CD4-positive, alpha-beta memory T cell (primary cell): Measurements from ENCODE around the gene MAGI1. TPM values are rescaled to one million over a fixed set of nuclear protein-coding genes. Genes with fewer than 3 reads are reported as not detected.
"Not testable (repeated sequence)": the region's sequence is repeated elsewhere in the genome, so short reads cannot be mapped to it uniquely, and the experiment has no call there.

Experiments used
- CTCF ChIA-PET: fragments of 350-600 bp; sonication (Branson Sonifier 250); formaldehyde crosslinking; loops from one replicate; lab custom pipeline; 2021; ENCODE audit warnings: inconsistent platforms; ENCODE audit not compliant: partially characterized antibody; lab: Charles Lee
- POLR2A ChIA-PET: fragments of 350-600 bp; sonication (Branson Sonifier 250); formaldehyde crosslinking; loops from one replicate; lab custom pipeline; 2021; ENCODE audit not compliant: partially characterized antibody; lab: Charles Lee
- DNase-seq, 5 donors: peaks; one replicate each; pipeline versions ENCODE4 v3.0.0 to v3.0.0-alpha.2; 2020 to 2022; ENCODE audit warnings: mixed read lengths in 1 of 5
- H3K27ac ChIP-seq: one replicate; pipeline ENCODE4 v1.7.0; 2013; ENCODE audit warnings: low read depth, low read length
- H3K27me3 ChIP-seq: 2 replicates; pipeline ENCODE4 v1.7.0; 2013; ENCODE audit warnings: mild to moderate bottlenecking, low read length, moderate library complexity; ENCODE audit not compliant: insufficient read depth
- H3K36me3 ChIP-seq: 2 replicates; pipeline ENCODE4 v1.7.0; 2013; ENCODE audit warnings: mild to moderate bottlenecking, low read length, moderate library complexity; ENCODE audit not compliant: insufficient read depth
- H3K4me1 ChIP-seq: 2 replicates; pipeline ENCODE4 v1.7.0; 2013; ENCODE audit warnings: mild to moderate bottlenecking, low read length, moderate library complexity; ENCODE audit not compliant: insufficient read depth
- H3K4me3 ChIP-seq, 2 donors: one replicate each; pipeline ENCODE4 v1.7.0; 2013; ENCODE audit warnings: low read length in 2 of 2, mild to moderate bottlenecking in 1 of 2
- H3K9me3 ChIP-seq, 2 donors: one replicate each; pipeline ENCODE4 v1.7.0; 2013; ENCODE audit warnings: low read length in 2 of 2, control low read depth in 1 of 2; ENCODE audit not compliant: control insufficient read depth in 1 of 2
- H3K27ac Mint-ChIP-seq, 7 donors: one replicate each; pipeline ENCODE4 v1.8.0; 2020 to 2021; ENCODE audit warnings: mixed read lengths in 7 of 7, mild to moderate bottlenecking in 6 of 7, inconsistent platforms in 3 of 7, moderate library complexity in 3 of 7
- H3K27me3 Mint-ChIP-seq, 2 donors: one replicate each; pipeline ENCODE4 v1.8.0; 2020 to 2021; ENCODE audit warnings: mixed read lengths in 2 of 2
- H3K36me3 Mint-ChIP-seq, 2 donors: one replicate each; pipeline ENCODE4 v1.8.0; 2020 to 2021; ENCODE audit warnings: mixed read lengths in 2 of 2, inconsistent platforms in 1 of 2, mild to moderate bottlenecking in 1 of 2
- H3K4me1 Mint-ChIP-seq, 4 donors: one replicate each; pipeline ENCODE4 v1.8.0; 2020 to 2021; ENCODE audit warnings: mixed read lengths in 4 of 4, mild to moderate bottlenecking in 1 of 4
- H3K4me3 Mint-ChIP-seq, 8 donors: one replicate each; pipeline ENCODE4 v1.8.0; 2020 to 2021; ENCODE audit warnings: mixed read lengths in 8 of 8, mild to moderate bottlenecking in 7 of 8, moderate library complexity in 6 of 8, inconsistent platforms in 3 of 8
- H3K9me3 Mint-ChIP-seq, 8 donors: one replicate each; pipeline ENCODE4 v1.8.0; 2020 to 2021; ENCODE audit warnings: mixed read lengths in 8 of 8, mild to moderate bottlenecking in 5 of 8, inconsistent platforms in 3 of 8, moderate library complexity in 1 of 8
- intact Hi-C: fragments of 100-400 bp; cut with micrococcal nuclease; formaldehyde crosslinking; loops from one replicate; pipeline ENCODE4 v1.15.1; 2023
- polyA plus RNA-seq, 2 donors: library from polyadenylated mRNA; unstranded; fragments of 300-500 nt; fragmentation: Illumina TruSeq; gene quantifications; one replicate each; pipeline ENCODE4 v1.2.3, GENCODE V29; 2021
- total RNA-seq, 2 experiments: library from RNA; stranded (reverse); gene quantifications; one replicate each; pipeline ENCODE4 v1.2.3, GENCODE V29; 2021

MAGI1 gene
- total and polyA plus RNA-seq, 4 experiments from 2014 or later, result 0.20 TPM; not detected in 3

DNA sequence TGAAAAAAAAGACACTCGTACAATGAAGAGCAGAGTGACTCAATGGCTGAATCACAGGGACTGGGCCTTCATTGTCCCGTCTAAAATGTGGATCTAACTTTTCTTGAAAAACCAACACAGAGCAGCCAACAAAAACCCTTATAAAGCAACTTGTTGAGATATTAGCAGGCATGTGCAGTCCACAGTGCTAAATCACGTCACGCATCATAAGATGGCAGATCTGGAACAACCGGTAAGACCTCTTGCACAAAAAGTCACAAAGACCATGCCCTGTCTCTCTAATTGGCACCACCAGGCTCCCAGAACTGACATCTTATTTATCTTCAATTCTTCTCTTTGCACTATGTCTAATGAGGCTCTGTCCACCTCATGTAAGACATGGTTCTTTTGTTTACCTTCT, 177.0 kb downstream of the MAGI1 start:
- H3K27me3 Mint-ChIP-seq, result no peaks in the 10 kb centered on the region
- Histone ChIP-seq H3K4me3 (no peak overlapping the region), H3K36me3 (no peaks in the 10 kb centered on the region), H3K9me3 (no peaks in the 10 kb centered on the region), H3K4me1 (no peaks in the 10 kb centered on the region), H3K27me3 (no peaks in the 10 kb centered on the region), H3K27ac (no peak overlapping the region)
- no peak overlapping the region for H3K4me3 Mint-ChIP-seq
- intact Hi-C loops, result no loop called here
- no peaks in the 10 kb centered on the region for H3K4me1 Mint-ChIP-seq
- DNase-seq, result no peak
- H3K27ac Mint-ChIP-seq, result no peak overlapping the region
- H3K36me3 Mint-ChIP-seq, result no peaks in the 10 kb centered on the region
- H3K9me3 Mint-ChIP-seq, result peaks cover 0 to 6% (median 3%) of the 10 kb centered on the region in 8 donors
- CTCF ChIA-PET, result no interaction called here
- POLR2A ChIA-PET, result no interaction called here

- DNase-seq, intact Hi-C loops, H3K36me3 Mint-ChIP-seq, H3K4me3 ChIP-seq, H3K27me3 ChIP-seq, H3K27ac ChIP-seq, H3K9me3 ChIP-seq, H3K4me1 ChIP-seq, H3K27ac Mint-ChIP-seq, H3K27me3 Mint-ChIP-seq, H3K4me1 Mint-ChIP-seq, H3K36me3 ChIP-seq, H3K4me3 Mint-ChIP-seq, CTCF ChIA-PET, POLR2A ChIA-PET: not testable (repeated sequence)
- peaks cover 0 to 11% (median 5%) of the 10 kb centered on the region in 8 donors for H3K9me3 Mint-ChIP-seq
Measured at GRCh38 chr3:65859612-65860011, 179.1 kb downstream of the MAGI1 start.

- H3K4me1 Mint-ChIP-seq, result no peaks in the 10 kb centered on the region
- no peaks in the 10 kb centered on the region for H3K27me3 ChIP-seq
- H3K4me3 ChIP-seq, result no peak overlapping the region
- POLR2A ChIA-PET, result no interaction called here
- H3K4me1 ChIP-seq, result no peaks in the 10 kb centered on the region
- CTCF ChIA-PET, result no interaction called here
- no peaks in the 10 kb centered on the region for H3K36me3 ChIP-seq
- H3K27ac ChIP-seq, result no peak overlapping the region
- H3K27ac Mint-ChIP-seq, result no peak overlapping the region
- intact Hi-C loops, result no loop called here
- H3K4me3 Mint-ChIP-seq, result no peak overlapping the region
- H3K36me3 Mint-ChIP-seq, result no peaks in the 10 kb centered on the region
- no peaks in the 10 kb centered on the region for H3K9me3 ChIP-seq
- H3K27me3 Mint-ChIP-seq, result no peaks in the 10 kb centered on the region
- DNase-seq, result no peak
- peaks cover 0 to 11% (median 5%) of the 10 kb centered on the region in 8 donors for H3K9me3 Mint-ChIP-seq
Measured at GRCh38 chr3:65858749-65859148, 180.0 kb downstream of the MAGI1 start.

DNA sequence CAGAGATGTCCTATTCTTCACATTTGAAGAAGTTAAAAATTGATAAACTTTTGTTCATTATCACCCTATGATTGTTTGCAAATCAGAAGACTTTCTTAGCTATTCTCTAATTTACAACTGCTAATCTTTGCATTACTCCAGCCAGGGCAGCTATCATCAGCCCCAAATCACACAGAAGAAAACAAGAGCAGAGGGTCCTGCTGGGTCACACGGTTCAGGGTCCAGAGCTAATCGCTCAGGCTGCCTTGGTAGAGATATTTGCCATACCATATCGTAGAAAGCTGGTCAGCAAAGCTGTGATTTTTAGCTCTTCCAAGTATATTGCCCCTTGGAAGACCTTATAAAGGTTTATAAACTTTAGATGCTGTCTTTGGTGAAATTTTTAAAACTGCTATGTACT, 181.4 kb downstream of the MAGI1 start:
- CTCF ChIA-PET, result interaction anchor here (1.2 kb wide), 1 partner anchor 10 kb away, joined by 4 read pairs; no protein-coding TSS in a partner anchor
- H3K27me3 ChIP-seq, result no peaks in the 10 kb centered on the region
- H3K4me1 Mint-ChIP-seq, result no peaks in the 10 kb centered on the region
- H3K27ac Mint-ChIP-seq, result no peak overlapping the region
- H3K27me3 Mint-ChIP-seq, result no peaks in the 10 kb centered on the region
- intact Hi-C loops, result no loop called here
- DNase-seq, result no peak
- POLR2A ChIA-PET, result no interaction called here
- H3K27ac ChIP-seq, result no peak overlapping the region
- no peaks in the 10 kb centered on the region for H3K36me3 ChIP-seq
- no peaks in the 10 kb centered on the region for H3K4me1 ChIP-seq
- no peak overlapping the region for H3K4me3 Mint-ChIP-seq
- H3K9me3 ChIP-seq, result no peaks in the 10 kb centered on the region
- peaks cover 0 to 9% (median 4%) of the 10 kb centered on the region in 8 donors for H3K9me3 Mint-ChIP-seq
- no peak overlapping the region for H3K4me3 ChIP-seq
- no peaks in the 10 kb centered on the region for H3K36me3 Mint-ChIP-seq

- Mint-ChIP-seq H3K4me3 (no peak overlapping the region), H3K36me3 (no peaks in the 10 kb centered on the region), H3K4me1 (no peaks in the 10 kb centered on the region), H3K27ac (no peak overlapping the region), H3K27me3 (no peaks in the 10 kb centered on the region), H3K9me3 (peaks cover 0 to 8% (median 4%) of the 10 kb centered on the region in 8 donors)
- H3K4me1 ChIP-seq, result no peaks in the 10 kb centered on the region
- no peaks in the 10 kb centered on the region for H3K9me3 ChIP-seq
- no peak overlapping the region for H3K4me3 ChIP-seq
- no peak overlapping the region for H3K27ac ChIP-seq
- intact Hi-C loops, result no loop called here
- POLR2A ChIA-PET, result no interaction called here
- no peak for DNase-seq
- H3K36me3 ChIP-seq, result no peaks in the 10 kb centered on the region
- CTCF ChIA-PET, result interaction anchor here (1.2 kb wide), 1 partner anchor 10 kb away, joined by 4 read pairs; no protein-coding TSS in a partner anchor
- no peaks in the 10 kb centered on the region for H3K27me3 ChIP-seq
Measured at GRCh38 chr3:65856907-65857306, 181.8 kb downstream of the MAGI1 start.

- Histone ChIP-seq H3K27me3 (no peaks in the 10 kb centered on the region), H3K4me1 (no peaks in the 10 kb centered on the region), H3K27ac (no peak overlapping the region), H3K36me3 (no peaks in the 10 kb centered on the region), H3K4me3 (no peak overlapping the region), H3K9me3 (no peaks in the 10 kb centered on the region)
- Mint-ChIP-seq H3K27me3 (no peaks in the 10 kb centered on the region), H3K27ac (peak overlapping the region in 1 of 7 donors; percentile 76), H3K9me3 (peaks cover 0 to 8% (median 4%) of the 10 kb centered on the region in 8 donors), H3K4me1 (no peaks in the 10 kb centered on the region), H3K36me3 (no peaks in the 10 kb centered on the region), H3K4me3 (no peak overlapping the region)
- ChIA-PET CTCF (no interaction called here), POLR2A (no interaction called here)
- no peak for DNase-seq
- intact Hi-C loops, result no loop called here
Measured at GRCh38 chr3:65855370-65856100, 183.2 kb downstream of the MAGI1 start.

GRCh38 chr3:65854606-65855304, 184.0 kb downstream of the MAGI1 start:
- no peaks in the 10 kb centered on the region for H3K9me3 ChIP-seq
- Mint-ChIP-seq H3K36me3 (no peaks in the 10 kb centered on the region), H3K27ac (peak overlapping the region in 2 of 7 donors; percentile 63 to 76), H3K4me1 (no peaks in the 10 kb centered on the region), H3K27me3 (no peaks in the 10 kb centered on the region), H3K9me3 (peaks cover 0 to 8% (median 4%) of the 10 kb centered on the region in 8 donors), H3K4me3 (no peak overlapping the region)
- H3K27me3 ChIP-seq, result no peaks in the 10 kb centered on the region
- CTCF ChIA-PET, result no interaction called here
- no peak for DNase-seq
- POLR2A ChIA-PET, result no interaction called here
- no peaks in the 10 kb centered on the region for H3K36me3 ChIP-seq
- intact Hi-C loops, result no loop called here
- H3K27ac ChIP-seq, result no peak overlapping the region
- H3K4me1 ChIP-seq, result no peaks in the 10 kb centered on the region
- H3K4me3 ChIP-seq, result no peak overlapping the region
